HL-60/S4 treated with phorbol 12-myristate 13-acetate at 8.2 ng/mL for 4 days and 3 days (cell line): ENCODE results near the gene SIGLEC12.
"Not testable (repeated sequence)": the region's sequence is repeated elsewhere in the genome, so short reads cannot be mapped to it uniquely, and the experiment has no call there.

Source experiments
- in situ Hi-C: fragments of 300-500 bp; cut with MboI; formaldehyde crosslinking; loops from 2 replicates; pipeline ENCODE4 v1.15.0; 2022; ENCODE audit warnings: low sequenced_read_pairs

SIGLEC12 gene

GRCh38 chr19:51460164-51460992 is 41.2 kb downstream of the SIGLEC12 start:
- in situ Hi-C loops = no loop called here

GRCh38 chr19:51458899-51459505 is 42.6 kb downstream of the SIGLEC12 start:
- in situ Hi-C loops = no loop called here

- in situ Hi-C loops = no loop called here
Observed at GRCh38 chr19:51458051-51458645, 43.5 kb downstream of the SIGLEC12 start, which contains the start of gene SIGLEC8. Gene SIGLEC8, minus strand, starts transcription at chr19:51458454. Its CDS starts 67 bp downstream, at chr19:51458387.

GRCh38 chr19:51457351-51458013 is 44.1 kb downstream of the SIGLEC12 start:
- in situ Hi-C loops = no loop called here

- in situ Hi-C loops = no loop called here
Observed at GRCh38 chr19:51456541-51457290, 44.9 kb downstream of the SIGLEC12 start.

GRCh38 chr19:51450730-51451307 is 50.8 kb downstream of the SIGLEC12 start:
- in situ Hi-C loops = no loop called here

- in situ Hi-C loops = no loop called here
Observed at GRCh38 chr19:51448411-51449016, 53.1 kb downstream of the SIGLEC12 start.

GRCh38 chr19:51448011-51448410 is 53.6 kb downstream of the SIGLEC12 start:
- in situ Hi-C loops = no loop called here

GRCh38 chr19:51447510-51447909 is 54.1 kb downstream of the SIGLEC12 start:
- in situ Hi-C loops = not testable (repeated sequence)

GRCh38 chr19:51441410-51442390 is 59.9 kb downstream of the SIGLEC12 start:
- in situ Hi-C loops = no loop called here
